Osteocyte (in vitro differentiated cells): ENCODE data around the gene ERICH3. TPM values are rescaled to one million over a fixed set of nuclear protein-coding genes. Genes with fewer than 3 reads are reported as not detected.

Source experiments
- DNase-seq: peaks from one replicate; pipeline ENCODE4 v3.0.0; 2021; ENCODE audit warnings: mixed read lengths; ENCODE audit not compliant: unreplicated experiment; ENCODE audit errors: extremely low spot score
- H3K27ac Mint-ChIP-seq: one replicate; pipeline ENCODE4 v1.8.0; 2021; ENCODE audit warnings: mild to moderate bottlenecking, mixed read lengths; ENCODE audit not compliant: unreplicated experiment
- H3K27me3 Mint-ChIP-seq: one replicate; pipeline ENCODE4 v1.8.0; 2021; ENCODE audit warnings: mixed read lengths; ENCODE audit not compliant: unreplicated experiment
- H3K36me3 Mint-ChIP-seq: one replicate; pipeline ENCODE4 v1.8.0; 2021; ENCODE audit warnings: mixed read lengths; ENCODE audit not compliant: unreplicated experiment
- H3K4me1 Mint-ChIP-seq: one replicate; pipeline ENCODE4 v1.8.0; 2021; ENCODE audit warnings: mixed read lengths; ENCODE audit not compliant: unreplicated experiment
- H3K4me3 Mint-ChIP-seq: one replicate; pipeline ENCODE4 v1.8.0; 2021; ENCODE audit warnings: mild to moderate bottlenecking, moderate library complexity, mixed read lengths; ENCODE audit not compliant: unreplicated experiment
- H3K9me3 Mint-ChIP-seq: one replicate; pipeline ENCODE4 v1.8.0; 2021; ENCODE audit warnings: mixed read lengths; ENCODE audit not compliant: unreplicated experiment
- total RNA-seq: library from RNA; stranded (reverse); gene quantifications from 2 replicates; pipeline ENCODE4 v1.2.1, GENCODE V29; 2021
- TF ChIP-seq, protein P1 (sequence below): fragments of 200-600 bp; sonication (generic); IDR thresholded peaks from 2 replicates; pipeline ENCODE4 v1.5.0; 2021; ENCODE audit warnings: antibody characterized with exemption, mild to moderate bottlenecking, moderate library complexity

Gene ERICH3
- total RNA-seq, 1 donor from 2014 or later: not detected

DNA sequence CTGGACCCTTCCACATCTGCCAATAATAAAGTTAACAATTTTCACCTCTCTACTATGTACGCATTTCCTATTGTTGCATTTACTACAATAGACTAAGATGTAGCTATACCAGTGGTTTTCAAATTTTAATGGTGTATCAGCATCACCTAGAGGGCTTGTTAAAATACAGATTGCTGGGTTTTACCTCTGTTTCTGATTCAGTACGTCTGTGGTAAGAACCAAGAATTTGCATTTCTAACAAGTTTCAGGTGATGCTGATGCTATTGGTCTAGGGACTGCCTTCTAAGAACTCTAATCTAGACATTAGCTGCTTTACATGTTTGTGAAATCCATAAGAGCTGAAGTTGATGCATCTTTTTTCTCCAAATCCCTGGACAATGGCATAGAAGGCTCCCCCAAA is 59.7 kb downstream of the ERICH3 start:
- no peaks in the 10 kb centered on the region for H3K27me3 Mint-ChIP-seq
- H3K36me3 Mint-ChIP-seq: no peaks in the 10 kb centered on the region
- H3K4me3 Mint-ChIP-seq: no peak overlapping the region
- TF ChIP-seq, protein P1, sequence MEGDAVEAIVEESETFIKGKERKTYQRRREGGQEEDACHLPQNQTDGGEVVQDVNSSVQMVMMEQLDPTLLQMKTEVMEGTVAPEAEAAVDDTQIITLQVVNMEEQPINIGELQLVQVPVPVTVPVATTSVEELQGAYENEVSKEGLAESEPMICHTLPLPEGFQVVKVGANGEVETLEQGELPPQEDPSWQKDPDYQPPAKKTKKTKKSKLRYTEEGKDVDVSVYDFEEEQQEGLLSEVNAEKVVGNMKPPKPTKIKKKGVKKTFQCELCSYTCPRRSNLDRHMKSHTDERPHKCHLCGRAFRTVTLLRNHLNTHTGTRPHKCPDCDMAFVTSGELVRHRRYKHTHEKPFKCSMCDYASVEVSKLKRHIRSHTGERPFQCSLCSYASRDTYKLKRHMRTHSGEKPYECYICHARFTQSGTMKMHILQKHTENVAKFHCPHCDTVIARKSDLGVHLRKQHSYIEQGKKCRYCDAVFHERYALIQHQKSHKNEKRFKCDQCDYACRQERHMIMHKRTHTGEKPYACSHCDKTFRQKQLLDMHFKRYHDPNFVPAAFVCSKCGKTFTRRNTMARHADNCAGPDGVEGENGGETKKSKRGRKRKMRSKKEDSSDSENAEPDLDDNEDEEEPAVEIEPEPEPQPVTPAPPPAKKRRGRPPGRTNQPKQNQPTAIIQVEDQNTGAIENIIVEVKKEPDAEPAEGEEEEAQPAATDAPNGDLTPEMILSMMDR: no peak
- H3K9me3 Mint-ChIP-seq: no peaks in the 10 kb centered on the region
- H3K27ac Mint-ChIP-seq: no peak overlapping the region
- no peak for DNase-seq
- no peaks in the 10 kb centered on the region for H3K4me1 Mint-ChIP-seq

DNA sequence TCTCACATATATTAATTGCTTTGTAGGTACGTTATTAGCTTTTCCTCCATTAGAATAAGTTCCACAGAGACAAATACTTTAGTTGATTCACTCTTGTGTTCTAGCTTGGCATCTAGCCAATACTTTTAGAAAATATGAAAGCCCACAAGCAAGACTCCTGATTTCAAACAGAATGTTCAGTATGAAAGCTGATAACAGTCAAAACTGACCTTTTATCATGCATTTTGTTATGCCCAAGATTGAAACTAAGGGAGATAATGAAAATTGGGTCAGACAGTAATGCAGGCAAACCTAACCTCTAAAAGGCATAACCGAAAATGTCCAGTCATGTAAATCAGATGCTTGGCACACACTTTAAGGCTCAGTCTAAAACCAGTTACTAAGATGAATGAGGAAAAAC is 61.7 kb downstream of the ERICH3 start:
- no peaks in the 10 kb centered on the region for H3K27me3 Mint-ChIP-seq
- H3K4me3 Mint-ChIP-seq: no peak overlapping the region
- H3K36me3 Mint-ChIP-seq: no peaks in the 10 kb centered on the region
- DNase-seq: no peak
- no peak overlapping the region for H3K27ac Mint-ChIP-seq
- H3K4me1 Mint-ChIP-seq: no peaks in the 10 kb centered on the region
- no peaks in the 10 kb centered on the region for H3K9me3 Mint-ChIP-seq
- TF ChIP-seq, protein P1: no peak

DNA sequence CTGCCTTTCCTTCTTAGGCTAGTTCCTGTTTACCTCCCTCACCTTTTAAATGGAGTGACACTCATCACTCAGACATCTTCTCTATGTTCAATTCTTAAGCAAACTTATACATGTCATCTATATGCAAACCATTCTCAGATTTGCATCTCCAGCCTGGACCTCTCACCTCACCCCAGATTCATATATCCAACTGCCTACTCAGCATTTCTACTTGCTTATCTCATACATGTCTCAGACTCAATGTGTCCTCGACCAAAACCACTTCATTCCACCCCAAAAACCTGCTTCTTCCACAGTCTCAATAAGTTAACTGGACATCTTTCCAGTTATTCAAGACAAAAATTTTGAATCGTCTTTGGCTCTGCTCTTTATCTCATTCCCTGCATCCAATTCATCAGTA is 62.6 kb downstream of the ERICH3 start:
- TF ChIP-seq, protein P1: no peak
- Mint-ChIP-seq H3K4me3 (no peak overlapping the region), H3K9me3 (no peaks in the 10 kb centered on the region), H3K4me1 (no peaks in the 10 kb centered on the region), H3K36me3 (no peaks in the 10 kb centered on the region), H3K27me3 (no peaks in the 10 kb centered on the region), H3K27ac (no peak overlapping the region)
- DNase-seq: no peak

DNA sequence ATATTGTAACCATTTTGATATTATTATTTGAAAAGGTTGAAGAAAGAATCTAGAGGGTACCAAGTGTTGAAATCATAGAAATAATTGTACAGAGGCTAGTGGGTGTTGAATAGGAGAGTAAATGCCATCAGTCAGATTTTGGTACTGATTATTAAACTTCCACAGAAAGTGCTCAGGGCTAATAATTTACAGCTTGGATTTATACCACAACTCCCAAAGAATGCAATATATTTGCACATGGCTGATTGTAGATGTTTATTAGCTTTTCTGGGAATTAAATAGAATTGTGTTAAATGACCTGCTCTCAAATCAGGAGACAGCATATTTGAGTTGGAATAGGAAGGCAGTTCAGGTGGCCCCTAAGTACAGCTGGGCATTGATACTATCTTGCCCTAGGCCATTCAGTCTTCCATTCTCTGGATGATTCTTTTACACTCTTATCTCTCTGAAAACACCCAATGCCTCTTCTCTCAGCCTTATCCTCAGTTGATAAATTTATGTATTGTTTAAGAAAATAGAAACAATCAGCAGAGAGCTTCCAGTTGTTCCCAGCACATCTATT is 63.7 kb downstream of the ERICH3 start:
- TF ChIP-seq, protein P1: no peak
- no peaks in the 10 kb centered on the region for H3K27me3 Mint-ChIP-seq
- H3K27ac Mint-ChIP-seq: no peak overlapping the region
- no peaks in the 10 kb centered on the region for H3K4me1 Mint-ChIP-seq
- H3K4me3 Mint-ChIP-seq: no peak overlapping the region
- H3K36me3 Mint-ChIP-seq: no peaks in the 10 kb centered on the region
- no peak for DNase-seq
- no peaks in the 10 kb centered on the region for H3K9me3 Mint-ChIP-seq

DNA sequence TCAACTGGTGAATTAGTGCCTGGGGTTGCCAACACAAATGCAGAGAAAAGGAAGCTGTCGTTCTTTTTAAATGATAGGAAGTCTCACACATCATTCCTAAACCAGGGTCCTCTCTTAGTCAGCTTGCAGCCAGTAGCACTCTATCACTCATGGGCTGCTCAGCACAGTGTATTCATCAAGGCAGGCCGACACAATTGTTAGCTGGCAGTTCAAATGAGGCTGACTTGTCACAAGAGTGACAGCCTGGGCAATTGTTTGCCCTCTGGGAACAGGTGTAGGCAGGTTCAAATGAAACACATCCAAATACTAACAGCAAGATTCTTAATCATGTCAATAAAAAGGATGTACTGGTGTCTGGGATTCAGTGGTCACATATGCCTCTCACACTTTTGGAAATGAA is 76.9 kb downstream of the ERICH3 start:
- H3K9me3 Mint-ChIP-seq: no peaks in the 10 kb centered on the region
- no peak for DNase-seq
- peaks cover 3% of the 10 kb centered on the region for H3K27me3 Mint-ChIP-seq
- no peaks in the 10 kb centered on the region for H3K4me1 Mint-ChIP-seq
- TF ChIP-seq, protein P1: no peak
- H3K4me3 Mint-ChIP-seq: no peak overlapping the region
- H3K36me3 Mint-ChIP-seq: no peaks in the 10 kb centered on the region
- no peak overlapping the region for H3K27ac Mint-ChIP-seq
